Measurements from ENCODE around the gene PACSIN2.

- TF ChIP-seq, protein P1, sequence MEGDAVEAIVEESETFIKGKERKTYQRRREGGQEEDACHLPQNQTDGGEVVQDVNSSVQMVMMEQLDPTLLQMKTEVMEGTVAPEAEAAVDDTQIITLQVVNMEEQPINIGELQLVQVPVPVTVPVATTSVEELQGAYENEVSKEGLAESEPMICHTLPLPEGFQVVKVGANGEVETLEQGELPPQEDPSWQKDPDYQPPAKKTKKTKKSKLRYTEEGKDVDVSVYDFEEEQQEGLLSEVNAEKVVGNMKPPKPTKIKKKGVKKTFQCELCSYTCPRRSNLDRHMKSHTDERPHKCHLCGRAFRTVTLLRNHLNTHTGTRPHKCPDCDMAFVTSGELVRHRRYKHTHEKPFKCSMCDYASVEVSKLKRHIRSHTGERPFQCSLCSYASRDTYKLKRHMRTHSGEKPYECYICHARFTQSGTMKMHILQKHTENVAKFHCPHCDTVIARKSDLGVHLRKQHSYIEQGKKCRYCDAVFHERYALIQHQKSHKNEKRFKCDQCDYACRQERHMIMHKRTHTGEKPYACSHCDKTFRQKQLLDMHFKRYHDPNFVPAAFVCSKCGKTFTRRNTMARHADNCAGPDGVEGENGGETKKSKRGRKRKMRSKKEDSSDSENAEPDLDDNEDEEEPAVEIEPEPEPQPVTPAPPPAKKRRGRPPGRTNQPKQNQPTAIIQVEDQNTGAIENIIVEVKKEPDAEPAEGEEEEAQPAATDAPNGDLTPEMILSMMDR (IDR thresholded peaks at IDR 0.05): no peak
- no peak for TF ChIP-seq POLR2AphosphoS5 (IDR thresholded peaks at IDR 0.05)
Observed at GRCh38 chr22:42934338-42934737, 80.6 kb downstream of the PACSIN2 start.

Data from gastroesophageal sphincter (tissue), 3 donors.